ENCODE data around the gene KATNAL2.

KATNAL2 gene

GRCh38 chr18:47035156-47035671 lies 117.8 kb downstream of the KATNAL2 start, which contains the start of gene ELOA2:
ELOA2 (minus strand) TSS chr18:47035621; CDS start chr18:47035264, 357 bp downstream.
- DNase-seq (ENCODE audit: low read depth in 3 of 3) = no peak

- no peak for DNase-seq (ENCODE audit: low read depth in 3 of 3)
These were observed 119.0 kb downstream of the KATNAL2 start for GRCh38 chr18:47036298-47036874.

DNA sequence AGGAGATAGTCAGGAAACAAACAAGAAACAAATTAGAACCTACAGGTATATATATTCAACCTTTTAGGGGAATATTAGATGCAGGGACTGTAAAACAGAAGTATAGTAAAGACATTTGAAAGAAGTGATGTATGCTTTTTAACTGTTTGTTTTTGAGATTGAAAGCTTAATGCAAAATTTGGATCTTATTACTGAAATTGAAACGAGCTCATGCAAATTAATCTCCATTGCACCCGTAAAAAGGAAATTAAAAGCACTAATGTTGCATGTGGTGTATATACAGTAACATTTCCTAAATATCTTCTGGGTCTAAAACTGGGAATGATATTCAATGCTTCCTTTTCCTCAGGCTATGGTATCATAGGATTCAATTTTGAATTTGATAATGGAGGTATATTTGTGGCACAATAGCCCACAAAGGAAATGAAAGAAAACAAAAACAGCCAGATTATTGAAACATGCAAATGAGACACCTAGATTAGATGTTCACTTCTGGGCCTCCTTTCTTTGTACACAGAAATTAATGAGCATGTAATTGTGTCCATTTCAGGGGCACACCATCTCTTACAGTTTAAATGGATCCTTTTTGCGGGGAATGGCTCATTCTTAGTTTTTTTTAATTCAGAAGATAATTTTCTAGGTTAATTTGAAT lies 119.7 kb downstream of the KATNAL2 start:
- DNase-seq (ENCODE audit: low read depth in 3 of 3) = no peak

GRCh38 chr18:47040982-47041381 lies 123.6 kb downstream of the KATNAL2 start:
- DNase-seq (ENCODE audit: low read depth in 3 of 3) = no peak

- DNase-seq (ENCODE audit: low read depth in 3 of 3) = no peak
These were observed 133.1 kb downstream of the KATNAL2 start for GRCh38 chr18:47050468-47050867.

DNA sequence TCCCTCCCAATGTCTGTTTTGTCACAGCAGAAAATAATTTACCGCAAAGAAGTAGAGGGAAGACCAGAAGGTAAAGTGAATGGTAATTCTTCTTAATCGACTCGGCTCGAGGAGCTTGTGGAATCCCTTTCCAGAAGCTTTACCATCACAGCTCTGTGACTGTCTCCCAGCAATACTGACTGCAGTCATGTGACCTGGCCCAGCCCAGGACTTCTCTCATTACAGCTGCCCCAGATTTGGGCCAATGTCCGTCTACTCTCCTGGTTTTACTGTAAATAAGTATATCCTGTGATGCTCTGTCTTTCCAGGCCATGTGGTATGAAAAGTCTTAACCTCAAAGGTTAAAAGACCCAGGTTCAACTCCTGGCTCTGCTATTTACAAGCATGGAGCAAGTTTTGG lies 137.0 kb downstream of the KATNAL2 start:
- no peak for DNase-seq (ENCODE audit: low read depth in 3 of 3)

- DNase-seq (ENCODE audit: low read depth in 3 of 3) = no peak
These were observed 145.1 kb downstream of the KATNAL2 start for GRCh38 chr18:47062471-47062870.

- no peak for DNase-seq (ENCODE audit: low read depth in 3 of 3)
These were observed 145.7 kb downstream of the KATNAL2 start for GRCh38 chr18:47063096-47063495.

DNA sequence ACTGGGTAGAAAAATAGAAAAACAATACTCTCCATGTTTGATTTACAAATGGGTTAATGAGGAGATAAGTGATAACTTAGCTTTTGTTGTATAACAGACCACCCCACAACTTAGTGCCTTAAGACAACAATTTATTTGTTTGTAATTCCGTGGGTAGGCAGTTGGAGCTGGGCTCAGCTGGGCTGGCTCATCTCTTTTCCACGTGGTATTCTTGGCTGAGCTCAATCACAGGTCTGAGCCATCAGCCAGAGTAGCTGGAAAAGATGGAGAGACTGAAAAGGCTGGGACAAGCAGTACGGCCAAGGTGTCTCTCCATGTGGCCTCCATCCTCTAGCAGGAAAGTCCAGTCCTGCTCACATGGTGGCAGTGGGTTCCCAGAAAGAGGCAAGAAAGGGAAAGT lies 150.2 kb downstream of the KATNAL2 start:
- no peak for DNase-seq (ENCODE audit: low read depth in 3 of 3)

GRCh38 chr18:47075098-47075883 lies 157.9 kb downstream of the KATNAL2 start:
- DNase-seq (ENCODE audit: low read depth in 3 of 3) = no peak

DNA sequence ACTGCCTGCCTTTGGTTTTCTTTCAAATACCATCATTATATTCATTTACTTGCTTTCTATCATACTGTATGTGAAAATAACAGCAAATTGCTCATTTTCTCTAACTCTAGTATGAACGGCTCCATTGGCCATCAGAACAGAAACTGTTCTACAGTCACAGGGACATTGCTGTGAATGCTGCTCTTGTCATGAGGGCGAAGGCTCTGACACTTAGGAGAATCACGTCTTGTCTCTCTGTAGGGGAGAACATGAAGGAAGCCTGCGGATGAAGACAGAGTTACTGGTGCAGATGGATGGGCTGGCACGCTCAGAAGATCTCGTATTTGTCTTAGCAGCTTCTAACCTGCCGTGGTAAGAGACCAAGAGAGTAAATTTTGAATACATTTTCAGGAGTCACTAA lies 159.7 kb downstream of the KATNAL2 start:
- no peak for DNase-seq (ENCODE audit: low read depth in 3 of 3)

- DNase-seq (ENCODE audit: low read depth in 3 of 3) = no peak
These were observed 163.5 kb downstream of the KATNAL2 start for GRCh38 chr18:47080872-47081271.

GRCh38 chr18:47081578-47081977 lies 164.2 kb downstream of the KATNAL2 start:
- DNase-seq (ENCODE audit: low read depth in 3 of 3) = no peak

DNA sequence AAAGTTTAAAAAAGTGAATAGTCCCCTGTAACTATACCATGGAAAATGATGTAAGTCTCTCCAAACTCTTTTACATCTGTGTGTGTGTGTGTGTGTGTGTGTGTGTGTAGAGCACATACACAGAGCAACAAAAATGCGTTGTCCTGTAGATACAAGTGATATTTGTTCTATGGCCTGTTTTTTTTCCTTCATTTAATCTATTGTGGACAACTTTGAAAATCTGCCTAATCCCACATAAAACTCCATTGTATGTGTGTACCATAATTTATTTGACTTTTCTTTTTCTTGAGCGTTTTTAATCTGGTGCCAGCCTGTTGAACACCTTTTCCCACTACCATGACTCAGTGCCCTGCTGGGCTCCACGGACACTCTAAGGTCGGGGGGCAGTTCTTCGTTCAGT lies 170.3 kb downstream of the KATNAL2 start:
- DNase-seq (ENCODE audit: low read depth in 3 of 3) = no peak

GRCh38 chr18:47095810-47096209 lies 178.4 kb downstream of the KATNAL2 start:
- DNase-seq (ENCODE audit: low read depth in 3 of 3) = no peak

DNA sequence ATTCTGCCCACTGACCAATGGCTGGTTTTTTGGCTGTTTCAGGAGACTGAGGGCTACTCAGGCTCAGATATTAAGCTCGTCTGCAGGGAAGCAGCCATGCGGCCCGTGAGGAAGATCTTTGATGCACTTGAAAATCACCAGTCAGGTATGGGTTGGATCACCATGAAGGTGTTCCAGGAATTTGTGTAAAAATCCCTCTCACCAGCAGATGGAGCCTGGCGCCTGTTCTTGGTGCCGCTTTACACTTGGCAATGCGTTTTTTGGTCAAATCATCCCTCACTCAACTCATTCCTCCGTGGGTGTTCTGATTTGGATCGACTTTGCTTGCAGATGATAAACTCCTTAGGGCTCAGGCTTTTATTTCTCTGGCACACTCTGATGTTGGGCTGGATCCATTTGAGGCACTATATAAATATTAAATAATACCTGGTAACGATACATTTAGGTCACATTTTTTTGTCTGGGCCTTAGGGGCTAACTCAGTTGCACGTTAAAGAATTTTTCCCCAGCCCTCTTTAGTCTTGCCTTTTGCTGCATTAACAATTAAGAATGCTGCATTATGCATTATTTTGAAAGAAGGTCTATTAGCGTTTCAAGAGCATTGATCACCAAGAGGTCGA lies 182.9 kb downstream of the KATNAL2 start:
- DNase-seq (ENCODE audit: low read depth in 3 of 3) = peak; percentile 16 to 27 (median 23)

GRCh38 chr18:47108373-47108772 lies 191.0 kb downstream of the KATNAL2 start:
- no peak for DNase-seq (ENCODE audit: low read depth in 3 of 3)

- DNase-seq (ENCODE audit: low read depth in 3 of 3) = no peak
These were observed 191.6 kb downstream of the KATNAL2 start for GRCh38 chr18:47108998-47109405.

DNA sequence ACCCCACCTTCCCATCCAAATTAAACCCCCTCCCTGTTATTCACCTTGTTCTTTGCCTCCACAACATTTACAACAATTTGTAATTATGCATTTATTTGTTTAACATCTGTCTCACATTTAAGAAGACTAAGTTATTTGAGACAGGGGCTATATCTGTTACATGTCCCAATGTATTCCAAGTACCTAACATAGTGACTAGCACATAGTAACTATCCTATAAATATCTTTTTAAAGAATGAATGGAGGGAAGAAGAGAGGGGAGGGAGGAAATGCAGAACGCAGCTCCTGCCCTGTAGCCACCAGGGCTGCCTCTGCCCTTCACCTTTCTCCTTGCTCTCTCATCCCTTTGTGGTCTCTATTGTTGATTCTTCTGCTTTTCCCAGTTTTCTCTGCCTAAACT lies 192.3 kb downstream of the KATNAL2 start:
- DNase-seq (ENCODE audit: low read depth in 3 of 3) = no peak

- no peak for DNase-seq (ENCODE audit: low read depth in 3 of 3)
These were observed 193.3 kb downstream of the KATNAL2 start for GRCh38 chr18:47110492-47111274.

DNA sequence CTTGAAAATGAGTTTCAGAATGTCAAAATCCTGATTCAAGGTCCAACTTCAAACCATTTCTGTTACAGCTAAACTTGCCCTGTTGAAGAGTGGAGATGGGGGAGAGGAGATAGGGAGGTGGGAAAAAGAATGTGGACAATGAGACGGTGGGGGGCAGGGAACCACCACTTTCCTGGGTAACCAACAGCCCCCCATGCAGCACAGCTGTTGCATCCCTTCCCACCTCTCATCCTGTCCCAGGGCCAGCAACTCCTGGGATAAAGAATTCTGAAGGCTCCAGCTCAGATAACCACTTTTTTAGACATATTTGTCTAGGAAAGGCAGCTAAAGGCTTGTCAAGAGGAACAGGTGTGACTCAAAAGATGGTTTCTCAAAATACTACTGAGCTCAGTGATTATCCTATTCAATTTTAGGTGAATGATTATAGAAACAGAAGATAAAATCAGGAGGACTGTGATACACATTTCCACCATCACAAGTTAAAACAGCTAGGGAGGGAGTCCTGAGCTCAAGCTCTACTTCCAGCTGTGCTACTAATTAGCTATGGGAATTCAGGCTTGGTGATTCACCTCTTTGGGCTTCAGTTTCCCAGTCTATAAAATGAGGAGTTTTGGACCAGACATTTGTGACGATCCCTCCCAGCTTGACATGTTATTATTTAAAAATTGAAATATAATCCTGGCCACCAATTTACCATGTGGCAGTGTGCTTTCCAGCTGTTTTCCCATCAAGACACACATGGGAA lies 196.6 kb downstream of the KATNAL2 start:
- no peak for DNase-seq (ENCODE audit: low read depth in 3 of 3)

All from stimulated activated CD4-positive, alpha-beta T cell treated with anti-CD3 and anti-CD28 coated beads, TNF-alpha, amount 100 ng/mL, for 4 hours (primary cell).